Measurements from ENCODE around the gene CDKL5. TPM values are rescaled to one million over a fixed set of nuclear protein-coding genes. Genes with fewer than 3 reads are reported as not detected.

Gene CDKL5
- total and polyA plus RNA-seq, 12 donors, result 0.40 to 13.8 (median 7.4) TPM

GRCh38 chrX:18613930-18614639 lies 188.7 kb downstream of the CDKL5 start:
- intact Hi-C loops (cut with DNase I), result no loop called here
- Histone ChIP-seq H3K36me3 (replicated peaks in 1 of 2) (no peaks in the 10 kb centered on the region), H3K9me3 (replicated peaks in 1 of 3) (no peaks in the 10 kb centered on the region), H3K27ac (no peak overlapping the region), H3K27me3 (no peaks in the 10 kb centered on the region), H3K4me1 (replicated peaks in 1 of 2) (no peaks in the 10 kb centered on the region), H3K4me3 (no peak overlapping the region)
- no peak for DNase-seq
- TF ChIP-seq POLR2A (IDR thresholded peaks at IDR 0.05), result no peak
- no peak for TF ChIP-seq CTCF (IDR thresholded peaks at IDR 0.05)
- WGBS, 4 donors, result 83 to 100% (median 91%) methylated on average over 3 of the region's 3 CpGs

DNA sequence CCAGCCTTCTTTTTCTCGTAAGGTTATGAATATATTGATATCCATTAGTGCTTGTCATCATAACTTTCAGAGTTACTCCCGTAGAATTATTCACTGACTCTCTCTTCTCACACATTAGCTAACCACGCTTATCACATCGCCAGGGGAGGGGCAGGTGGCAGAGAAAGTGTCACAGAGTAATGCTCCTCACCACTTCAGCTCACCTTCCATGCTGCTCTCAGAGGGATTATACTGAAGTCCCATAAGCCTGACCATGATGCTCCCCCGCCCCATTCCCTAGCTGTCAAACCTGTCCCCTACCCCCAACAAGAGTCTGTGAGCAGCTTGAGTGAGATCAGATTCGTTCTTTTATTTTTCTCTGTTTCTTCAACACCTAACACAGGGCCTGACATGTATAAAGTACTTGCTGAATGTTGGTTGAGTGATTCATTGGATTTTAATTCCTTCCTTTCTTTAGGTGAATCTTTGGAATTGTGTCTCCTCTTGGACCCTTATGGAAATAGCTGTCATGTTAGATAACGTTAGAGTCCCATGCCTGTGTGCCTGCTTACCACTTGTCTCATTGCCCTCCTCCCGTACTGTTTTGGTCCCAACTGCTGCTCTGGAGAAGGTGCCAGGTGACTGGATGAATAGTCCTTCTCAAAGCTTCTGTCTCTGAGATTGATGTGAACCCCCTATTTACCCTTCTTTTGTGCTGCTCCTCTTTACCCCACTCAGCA lies 191.4 kb downstream of the CDKL5 start:
- H3K27ac ChIP-seq, result no peak overlapping the region
- no peaks in the 10 kb centered on the region for H3K36me3 ChIP-seq (replicated peaks in 1 of 2)
- no peaks in the 10 kb centered on the region for H3K27me3 ChIP-seq
- DNase-seq, result no peak
- H3K4me1 ChIP-seq (replicated peaks in 1 of 2), result no peaks in the 10 kb centered on the region
- intact Hi-C loops (cut with DNase I), result no loop called here
- H3K4me3 ChIP-seq, result no peak overlapping the region
- no peaks in the 10 kb centered on the region for H3K9me3 ChIP-seq (replicated peaks in 1 of 3)
- WGBS, 4 donors, result 82 to 100% (median 88%) methylated on average over 8 of the region's 8 CpGs
- TF ChIP-seq CTCF (IDR thresholded peaks at IDR 0.05), result no peak

DNA sequence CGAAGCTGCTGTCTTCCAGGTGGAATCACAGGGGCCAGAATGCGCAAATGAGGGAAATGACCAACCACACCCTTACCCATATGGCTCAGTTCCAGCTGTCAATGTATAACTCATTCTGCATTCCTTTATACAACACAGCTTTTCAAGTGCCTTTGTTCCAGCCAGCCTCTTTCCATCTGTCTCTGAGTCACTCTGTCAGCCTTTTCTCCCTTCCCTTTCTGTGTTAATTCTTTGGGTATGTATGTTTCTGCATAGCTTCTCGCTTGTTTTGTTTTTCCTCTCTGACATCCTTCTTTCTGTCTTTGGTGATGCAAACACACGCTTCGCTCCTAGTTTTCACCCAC lies 192.0 kb downstream of the CDKL5 start:
- no peaks in the 10 kb centered on the region for H3K27me3 ChIP-seq
- no peak overlapping the region for H3K27ac ChIP-seq
- H3K4me1 ChIP-seq (replicated peaks in 1 of 2), result no peaks in the 10 kb centered on the region
- DNase-seq, result no peak
- TF ChIP-seq CTCF (IDR thresholded peaks at IDR 0.05) (no peak), POLR2A (IDR thresholded peaks at IDR 0.05) (no peak)
- no peaks in the 10 kb centered on the region for H3K36me3 ChIP-seq (replicated peaks in 1 of 2)
- intact Hi-C loops (cut with DNase I), result no loop called here
- WGBS, 4 donors, result 80 to 95% (median 87%) methylated on average over 5 of the region's 5 CpGs
- H3K4me3 ChIP-seq, result no peak overlapping the region
- no peaks in the 10 kb centered on the region for H3K9me3 ChIP-seq (replicated peaks in 1 of 3)

- H3K36me3 ChIP-seq (replicated peaks in 1 of 2), result no peaks in the 10 kb centered on the region
- no peak for DNase-seq
- no peak overlapping the region for H3K27ac ChIP-seq
- H3K4me1 ChIP-seq (replicated peaks in 1 of 2), result no peaks in the 10 kb centered on the region
- no peaks in the 10 kb centered on the region for H3K9me3 ChIP-seq (replicated peaks in 1 of 3)
- H3K27me3 ChIP-seq, result no peaks in the 10 kb centered on the region
- no peak overlapping the region for H3K4me3 ChIP-seq
- WGBS, 4 donors, result 83 to 96% (median 90%) methylated on average over 2 of the region's 2 CpGs
- intact Hi-C loops (cut with DNase I), result no loop called here
- TF ChIP-seq CTCF (IDR thresholded peaks at IDR 0.05), result no peak
- no peak for TF ChIP-seq POLR2A (IDR thresholded peaks at IDR 0.05)
Measured at GRCh38 chrX:18619288-18619687, 193.9 kb downstream of the CDKL5 start.

Data from adrenal gland (tissue), 12 donors.